Stimulated activated CD4-positive, alpha-beta T cell treated with anti-CD3 and anti-CD28 coated beads, Interleukin-1b, Interleukin-23, amount 100 ng/mL, for 48 hours (primary cell): ENCODE measurements around the gene COX7A2.

ENCODE experiments used
- DNase-seq: peaks from one replicate; pipeline ENCODE4 v3.0.0-alpha.2; 2020

The COX7A2 gene, protein sequence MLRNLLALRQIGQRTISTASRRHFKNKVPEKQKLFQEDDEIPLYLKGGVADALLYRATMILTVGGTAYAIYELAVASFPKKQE

DNA sequence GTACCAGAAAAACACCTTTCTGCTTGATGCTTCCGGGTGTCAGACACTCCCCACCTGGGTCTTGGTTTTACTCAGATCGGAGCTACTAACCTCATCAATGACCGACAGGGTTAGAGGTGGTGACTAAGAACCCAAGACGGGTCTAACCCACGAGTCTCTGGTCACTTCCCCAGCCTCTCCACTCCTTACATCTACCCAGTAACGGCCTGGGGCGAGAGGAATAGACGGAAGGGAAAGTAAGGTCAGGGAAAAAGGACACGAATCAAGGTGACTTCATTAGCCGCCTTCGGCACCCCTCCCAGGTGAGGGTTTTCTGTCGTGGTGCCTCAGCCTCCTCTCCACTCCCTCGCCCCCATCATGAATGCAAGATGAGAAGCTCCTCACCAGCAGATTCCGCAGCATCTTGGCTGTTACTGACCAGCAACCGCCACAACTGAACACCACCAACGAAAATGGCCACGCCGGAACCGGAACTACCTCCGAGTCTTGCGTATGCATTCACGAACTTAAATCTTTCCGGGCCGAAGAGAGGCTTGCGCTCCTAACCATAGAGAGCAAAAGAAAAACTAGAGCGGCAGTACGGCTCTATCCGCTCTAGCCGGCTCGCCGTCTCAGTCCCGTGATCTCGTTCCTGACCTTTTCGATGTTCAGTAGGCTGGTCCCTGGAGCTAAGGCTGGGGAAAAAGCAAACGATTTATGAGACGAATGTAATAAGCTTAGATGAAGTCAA lies at the start of gene COX7A2:
Gene COX7A2, minus strand, starts transcription at position 469 of the 730 bp plus-strand sequence. Its CDS starts 67 bp downstream, at position 402.
- peak; percentile 90 for DNase-seq

DNA sequence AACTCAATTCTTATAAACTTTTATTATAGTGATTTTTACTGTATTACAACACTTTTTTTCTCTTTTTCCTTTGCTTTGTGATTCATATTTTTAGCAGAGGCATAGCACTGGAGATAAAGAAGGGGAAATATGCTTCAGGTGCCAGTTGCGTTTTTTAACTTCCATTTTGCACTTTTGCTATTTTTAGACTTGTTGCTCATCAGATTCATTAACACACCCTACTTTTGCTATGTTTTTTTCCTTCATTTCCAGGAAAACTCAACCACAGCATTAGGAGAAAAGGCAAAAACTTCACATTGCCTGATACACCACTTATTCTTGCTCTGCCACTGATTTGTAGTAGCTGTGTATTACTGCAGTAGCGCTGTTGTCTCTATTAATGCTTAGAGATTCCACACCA lies 49.0 kb upstream of the COX7A2 start:
- no peak for DNase-seq

DNA sequence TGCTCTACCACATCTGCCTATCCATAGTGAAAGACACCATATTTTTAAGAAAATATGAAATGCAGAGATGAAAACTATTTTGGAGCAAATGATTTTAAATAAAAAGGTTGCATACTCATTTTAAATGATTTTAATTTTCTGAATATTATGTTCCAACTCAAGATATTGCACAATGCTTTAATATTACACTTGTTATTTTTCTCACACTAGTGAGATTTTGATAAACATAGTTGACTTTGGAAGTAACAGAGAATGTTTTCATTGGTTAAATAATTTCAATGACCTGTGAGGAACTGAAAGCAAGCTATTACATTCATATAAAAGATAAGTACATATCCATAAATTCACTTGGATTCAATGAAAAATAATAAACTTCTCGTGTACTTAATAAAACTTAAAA lies 48.1 kb upstream of the COX7A2 start:
- no peak for DNase-seq

DNA sequence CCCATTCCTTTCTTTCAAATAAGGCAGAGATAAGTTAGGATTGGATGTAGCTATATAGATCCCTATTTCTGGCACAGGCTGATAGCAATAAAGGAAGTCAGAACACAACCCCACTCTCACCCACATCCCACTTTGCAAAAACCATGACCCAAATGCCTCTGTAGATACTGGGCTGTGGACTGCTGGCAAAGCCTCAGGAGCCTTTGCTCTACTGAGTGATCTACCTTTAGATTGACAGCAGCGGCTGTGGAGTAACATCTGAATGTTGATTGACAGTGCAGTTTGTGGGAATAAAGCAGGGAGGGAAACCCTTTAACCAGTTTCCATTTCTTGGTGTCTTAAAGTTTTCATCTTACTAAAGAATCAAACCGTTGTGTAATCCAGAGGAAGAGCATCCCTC lies 47.7 kb upstream of the COX7A2 start:
- no peak for DNase-seq

DNA sequence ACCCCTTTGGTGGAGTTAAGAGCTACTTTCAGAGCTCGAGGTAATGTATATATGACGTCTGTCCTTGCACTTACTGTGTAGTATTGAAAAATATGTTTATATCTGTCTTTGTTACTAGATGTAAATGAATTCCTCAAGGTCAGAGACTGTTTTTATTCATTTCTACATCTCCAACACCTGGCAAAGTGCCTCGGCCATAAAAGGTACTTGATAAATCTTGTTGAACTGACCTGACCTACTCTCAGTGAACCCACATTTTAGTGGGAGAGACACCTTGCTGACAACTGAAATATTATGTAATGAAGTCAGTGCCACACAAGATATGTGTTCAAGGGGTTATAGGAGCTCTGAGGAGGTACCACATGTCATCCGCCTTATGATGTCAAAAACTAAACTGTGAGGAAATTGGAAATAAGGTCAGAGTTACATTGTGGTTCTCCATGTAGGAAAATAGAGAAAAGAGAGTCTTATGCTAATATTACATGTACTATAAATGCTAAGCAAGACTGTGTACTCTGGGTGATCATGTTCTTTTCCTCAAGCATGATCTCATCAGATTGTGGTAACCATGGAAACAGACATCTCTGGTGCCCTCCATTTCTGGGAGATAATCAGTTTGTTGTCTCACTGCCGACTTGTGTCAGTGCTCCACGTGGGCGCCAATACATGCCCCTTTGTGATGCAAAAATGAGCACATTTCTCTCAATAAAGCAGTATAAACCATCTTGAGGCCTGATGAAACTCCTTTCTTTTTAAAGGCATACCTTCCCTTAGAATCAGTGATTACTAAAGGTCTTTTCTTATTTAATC lies 46.7 kb upstream of the COX7A2 start:
- no peak for DNase-seq

DNA sequence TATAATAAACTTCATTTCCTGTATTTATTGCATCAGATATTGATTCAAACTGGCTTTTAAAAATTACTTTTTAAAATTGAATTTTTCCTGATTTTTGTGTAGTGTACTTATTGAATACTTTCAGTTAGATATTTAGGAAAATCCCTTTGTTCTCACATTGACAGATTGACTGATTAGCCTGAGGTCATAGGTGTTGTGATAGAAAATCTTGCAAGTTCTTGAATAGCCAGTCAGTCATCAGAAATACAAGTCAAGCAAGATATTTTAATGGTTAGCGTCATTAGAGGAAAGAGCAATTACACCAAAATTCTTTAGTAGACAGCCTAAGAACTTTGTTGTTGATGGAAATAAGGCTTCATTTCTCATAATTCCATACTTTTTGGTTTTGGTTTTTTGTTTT lies 44.4 kb upstream of the COX7A2 start:
- no peak for DNase-seq

DNA sequence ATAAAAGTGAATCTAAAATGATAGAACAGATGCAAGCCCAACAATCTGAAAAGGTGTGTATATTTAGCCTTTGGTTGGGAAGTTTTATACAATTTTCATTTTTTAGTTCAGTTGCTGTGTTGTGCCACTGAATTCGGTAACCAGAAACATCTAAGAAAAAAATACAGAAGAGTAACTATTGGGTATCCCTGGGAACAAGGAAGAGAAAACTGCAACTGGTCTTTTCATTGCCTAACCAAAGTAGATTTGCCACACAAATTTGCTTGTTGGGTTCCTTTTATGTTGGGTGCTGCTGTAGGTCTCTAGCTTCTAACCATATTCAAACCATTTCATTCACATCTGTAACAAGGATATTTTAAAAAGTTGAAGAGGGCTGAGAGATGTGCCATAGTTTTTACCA lies 43.8 kb upstream of the COX7A2 start:
- no peak for DNase-seq

DNA sequence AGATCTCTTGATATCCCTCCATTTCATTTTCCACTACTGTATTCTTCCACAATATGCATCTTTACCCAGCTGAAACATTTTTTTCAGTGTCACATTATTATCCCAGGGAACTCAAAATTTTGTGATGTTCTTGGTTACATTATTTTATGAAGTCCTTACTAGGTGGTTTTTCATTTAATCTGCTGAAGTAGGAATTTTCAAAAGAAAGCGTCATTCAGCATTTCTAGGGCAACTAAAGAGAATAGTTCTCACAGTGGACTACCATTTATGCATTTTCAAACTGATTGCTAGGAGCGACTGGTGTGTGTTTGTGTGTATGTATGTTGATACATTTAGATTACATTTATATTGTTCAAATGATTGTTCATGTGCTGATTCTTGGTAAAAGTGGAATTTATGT lies 43.4 kb upstream of the COX7A2 start:
- no peak for DNase-seq

DNA sequence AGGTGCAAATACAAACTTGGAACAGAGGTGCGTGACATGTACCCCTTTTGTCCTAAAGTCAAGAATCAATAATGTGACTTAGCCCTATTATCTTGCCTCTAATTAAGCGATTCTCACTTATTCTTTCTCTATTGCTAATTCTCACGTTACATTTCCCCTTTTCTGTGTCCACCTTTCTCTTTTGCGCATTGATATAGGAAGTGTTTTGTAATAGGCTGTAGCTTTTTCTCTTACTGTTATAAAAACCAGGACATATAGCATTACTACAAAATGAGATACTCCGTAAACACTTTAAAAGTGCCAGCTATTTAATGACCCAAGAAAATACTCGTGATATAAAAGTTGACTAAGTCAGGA lies 41.7 kb upstream of the COX7A2 start:
- DNase-seq: no peak

DNA sequence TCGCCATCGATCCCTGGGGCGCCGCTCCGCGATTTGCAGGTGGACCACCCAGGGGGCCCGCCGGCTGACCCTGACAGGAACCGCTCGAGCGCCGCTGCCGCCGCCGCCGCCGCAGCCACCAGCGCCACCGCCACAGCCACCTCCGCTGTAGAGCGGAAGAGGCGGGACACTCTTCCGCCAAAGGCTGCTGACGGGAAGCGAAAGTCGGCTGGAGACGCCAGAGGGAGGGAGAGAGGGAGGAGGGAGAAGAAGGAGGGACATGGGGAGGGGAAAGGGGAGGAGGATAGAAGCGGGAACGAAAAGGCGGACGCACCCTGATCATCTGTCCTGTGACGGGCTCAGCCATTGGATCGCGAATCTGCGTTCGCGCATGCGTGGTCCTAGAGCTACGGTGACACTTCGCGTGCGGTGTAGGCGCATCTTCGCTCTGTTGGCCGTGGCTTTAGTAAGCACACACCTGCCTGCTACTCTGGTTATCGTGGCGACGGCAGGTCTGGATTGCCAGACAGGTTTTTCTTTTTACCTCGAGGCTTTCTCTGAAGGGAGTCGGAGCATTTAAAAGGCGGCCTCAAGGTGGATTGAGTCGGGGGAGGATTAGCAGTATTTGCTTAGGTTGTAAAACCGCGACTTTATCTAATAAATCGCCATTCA lies 41.2 kb upstream of the COX7A2 start, which contains the start of gene TMEM30A:
Gene TMEM30A, minus strand, starts transcription at position 161 of the 651 bp plus-strand sequence. Its CDS starts 154 bp downstream, at position 7.
- DNase-seq: peak; percentile 97

DNA sequence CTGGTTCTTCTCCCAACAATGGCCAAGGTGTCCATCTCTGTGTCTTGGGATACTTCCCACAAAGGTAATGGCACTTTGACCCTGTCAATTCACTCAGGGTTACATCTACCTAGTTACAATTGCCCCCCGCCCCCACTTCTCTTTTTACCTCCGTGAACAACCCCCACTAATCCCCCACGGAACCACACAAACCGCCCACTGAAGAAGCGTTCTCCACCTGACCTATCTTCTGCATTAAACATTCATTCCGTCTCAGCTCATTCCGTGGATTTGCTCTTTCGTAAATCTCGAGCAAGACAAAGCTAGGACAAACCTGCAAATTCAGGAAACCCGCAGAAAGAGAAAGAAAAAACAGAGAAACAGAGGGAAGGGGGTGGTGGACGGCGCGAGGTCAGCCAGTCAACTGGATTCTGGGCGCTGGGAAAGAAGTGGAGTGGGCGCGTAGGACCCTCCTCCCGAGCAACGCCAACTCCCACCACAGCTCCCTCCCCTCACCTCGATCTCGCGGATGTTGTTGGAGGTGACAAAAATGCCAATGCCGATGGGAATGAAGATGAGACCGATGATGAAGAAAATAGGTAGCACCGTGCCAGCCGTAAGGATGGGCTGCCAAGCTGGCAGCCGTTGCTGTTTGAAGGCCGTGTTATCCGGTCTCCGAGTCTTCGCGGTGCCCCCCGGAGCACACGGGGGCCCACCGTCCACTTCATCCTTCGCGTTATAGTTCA lies 40.5 kb upstream of the COX7A2 start:
- no peak for DNase-seq

DNA sequence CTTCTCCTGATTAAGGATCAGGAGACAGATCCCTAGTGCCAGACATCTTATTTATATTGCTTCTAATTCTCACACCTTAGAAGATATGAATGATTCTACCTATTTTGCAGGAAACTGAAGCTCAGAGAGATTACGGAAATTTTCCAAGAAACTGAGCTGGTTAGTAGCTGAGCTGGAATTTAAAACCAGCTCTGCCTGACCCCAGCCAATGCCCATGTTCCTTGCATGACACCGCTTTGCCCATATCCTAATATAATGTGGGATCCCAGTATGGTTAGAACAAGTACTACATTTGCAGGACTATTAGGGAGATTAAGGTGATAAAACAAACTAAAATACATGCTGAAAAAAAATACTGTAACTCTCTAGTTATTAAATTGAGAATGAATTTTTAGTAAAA lies 39.1 kb upstream of the COX7A2 start:
- no peak for DNase-seq

DNA sequence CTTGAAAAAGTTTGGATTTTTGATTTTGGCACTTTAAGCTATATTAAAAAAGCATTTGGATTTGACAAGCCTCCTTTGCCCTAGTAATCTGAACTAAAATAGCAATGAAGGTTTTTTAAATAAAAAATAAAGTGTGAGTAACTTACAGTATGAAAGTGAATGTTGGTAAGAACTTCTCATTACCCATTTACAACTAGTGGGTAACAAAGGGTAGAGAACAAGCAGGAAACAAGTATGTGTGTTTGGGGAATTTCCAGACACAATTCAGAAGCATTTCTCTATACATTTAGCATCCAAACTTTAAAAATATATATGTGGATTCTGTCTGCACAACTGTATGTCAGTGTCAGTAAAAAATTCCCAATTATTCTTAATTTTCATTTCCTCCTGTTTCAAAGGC lies 38.1 kb upstream of the COX7A2 start:
- DNase-seq: no peak

DNA sequence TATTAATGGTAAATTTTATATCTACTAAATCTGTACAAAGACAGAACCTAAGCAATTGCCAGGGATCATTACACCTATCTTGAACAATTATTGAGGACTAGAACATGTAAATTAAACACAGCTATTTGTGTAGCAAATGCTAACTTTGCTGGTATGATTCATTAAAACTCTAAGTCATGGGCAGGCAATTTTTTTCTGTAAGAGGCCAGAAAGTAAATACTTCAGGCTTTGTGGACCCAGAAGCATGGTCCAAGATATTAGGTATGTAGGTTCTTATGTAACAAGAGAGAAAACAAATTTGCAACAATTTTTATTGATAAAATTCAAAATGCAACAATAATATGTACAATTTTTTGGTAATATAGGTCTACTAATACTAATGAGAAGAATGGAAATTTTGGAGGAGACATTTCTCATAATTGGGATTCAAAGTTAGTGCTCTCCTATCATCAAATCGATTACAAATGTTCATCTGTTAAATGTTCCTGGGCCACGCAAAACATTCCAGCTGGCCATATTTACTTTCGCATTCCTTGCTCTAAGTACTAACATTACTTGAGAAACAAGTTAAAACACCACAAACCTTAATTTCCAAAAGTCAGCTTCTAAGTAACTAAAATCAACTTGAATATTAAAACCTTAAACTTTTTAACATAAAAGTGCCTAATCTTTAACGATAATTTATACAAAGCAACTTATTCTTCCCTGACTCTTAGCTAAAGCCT lies 36.7 kb upstream of the COX7A2 start:
- no peak for DNase-seq

DNA sequence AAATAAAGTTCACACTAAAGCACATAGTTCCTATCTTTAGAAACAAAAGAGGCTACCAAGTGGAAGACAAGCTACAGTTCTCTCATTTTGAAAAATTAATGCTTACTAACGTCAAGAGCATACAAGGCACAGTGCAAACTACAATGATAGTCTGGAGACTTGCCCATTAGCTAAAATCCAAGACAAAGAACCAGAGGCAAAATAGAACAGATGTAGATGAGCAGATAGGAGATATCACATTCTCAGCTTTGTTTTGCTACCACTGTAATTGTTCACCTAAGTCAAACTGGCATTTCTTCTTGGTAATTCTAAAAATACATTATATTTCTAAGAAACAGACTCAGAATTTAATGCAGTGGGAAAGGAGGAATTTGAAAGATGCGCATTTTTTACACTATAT lies 35.8 kb upstream of the COX7A2 start:
- no peak for DNase-seq

DNA sequence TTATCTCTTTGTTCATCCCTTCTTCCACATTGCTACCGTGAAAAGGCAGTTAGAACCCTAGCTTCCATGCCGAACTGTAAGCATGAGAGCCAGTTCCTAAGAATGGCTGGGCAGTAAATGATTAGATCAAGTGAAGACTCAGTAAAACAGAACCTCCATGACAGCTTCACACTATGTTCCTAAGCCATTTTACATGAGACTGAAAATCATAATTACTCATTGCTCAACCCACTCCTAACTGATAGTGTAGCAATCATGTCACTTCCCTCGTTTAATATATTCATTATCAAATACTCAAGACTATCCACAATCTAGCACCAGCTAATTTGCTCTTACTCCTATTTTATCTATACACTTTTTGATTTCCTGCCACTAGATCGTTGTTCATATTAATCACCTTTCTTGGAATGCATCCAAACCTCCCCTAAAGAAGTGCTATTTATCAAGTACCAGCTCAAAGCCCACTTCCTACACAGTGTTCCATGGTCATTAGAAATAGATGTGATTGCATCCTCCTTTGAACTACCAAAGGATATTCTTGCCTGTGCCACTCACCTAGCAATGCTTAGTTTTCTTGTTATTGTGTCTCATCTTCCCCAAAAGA lies 35.0 kb upstream of the COX7A2 start:
- no peak for DNase-seq

DNA sequence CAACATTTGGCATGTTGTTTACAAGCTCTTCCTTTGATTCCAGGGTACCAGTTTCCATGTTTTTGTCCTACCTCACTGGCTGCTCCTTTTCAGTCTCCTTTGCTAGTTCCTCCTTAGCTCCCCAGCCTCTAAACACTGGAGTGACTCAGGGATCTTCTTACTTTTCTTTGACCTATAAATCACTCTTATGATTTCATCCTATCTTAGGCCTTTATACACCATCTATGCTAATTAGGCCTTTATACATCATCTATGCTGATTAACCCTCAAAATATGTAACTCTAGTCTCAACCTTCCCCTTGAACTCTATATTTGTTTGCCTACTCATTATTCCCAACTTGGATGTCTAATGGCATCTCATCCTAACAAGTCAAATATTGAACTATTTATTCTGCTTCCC lies 31.5 kb upstream of the COX7A2 start:
- no peak for DNase-seq

DNA sequence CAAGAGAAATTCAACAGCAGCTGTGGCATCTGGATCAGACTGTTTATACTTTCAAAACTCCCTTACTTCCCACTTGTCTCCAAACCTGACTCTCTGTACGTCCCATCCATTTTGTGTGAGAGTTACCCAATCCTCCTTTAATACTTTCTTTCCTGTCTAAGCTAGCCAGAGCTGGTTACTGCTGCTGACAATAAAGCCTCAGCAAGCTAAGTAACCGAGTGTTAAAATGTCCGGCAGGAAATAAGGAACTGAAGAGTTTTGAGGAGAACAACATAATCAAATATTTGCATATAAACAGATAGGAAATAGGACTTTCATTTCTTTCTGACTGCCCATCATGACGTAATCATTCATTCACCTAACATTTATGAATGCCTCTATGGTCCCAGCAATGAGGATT lies 29.4 kb upstream of the COX7A2 start:
- DNase-seq: no peak

DNA sequence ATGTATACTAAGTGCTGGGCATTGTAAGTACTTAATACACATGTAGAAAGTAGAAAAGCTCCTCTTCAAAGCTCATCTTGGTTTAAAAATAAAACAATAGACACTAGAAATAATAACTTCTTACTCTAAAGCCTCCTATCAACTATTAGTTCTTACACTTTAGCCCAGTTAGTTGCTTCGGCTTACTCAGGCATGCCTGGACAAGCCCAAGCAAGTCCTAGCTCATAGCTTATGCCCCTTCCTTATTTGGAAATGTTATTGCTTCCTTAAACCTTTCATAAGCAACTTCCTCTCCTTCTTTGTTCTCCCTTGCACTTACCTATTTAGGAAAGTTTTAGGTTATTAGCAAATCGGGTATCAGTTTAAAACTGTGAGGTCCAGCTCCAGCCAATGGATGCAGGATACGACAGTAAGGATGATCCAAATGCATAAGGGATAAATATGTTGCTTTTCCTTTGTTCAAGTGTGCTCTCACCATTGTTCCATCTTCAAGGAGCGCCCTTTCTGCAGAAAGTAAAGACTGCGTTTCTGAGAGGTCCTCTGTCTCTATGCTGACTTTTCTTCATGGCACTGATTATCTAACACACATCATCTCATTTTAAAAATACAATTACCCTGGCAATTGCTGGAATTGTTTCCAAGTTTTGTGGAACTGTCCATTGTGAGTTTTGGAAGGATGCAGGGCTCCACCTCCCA lies 28.7 kb upstream of the COX7A2 start:
- DNase-seq: no peak

DNA sequence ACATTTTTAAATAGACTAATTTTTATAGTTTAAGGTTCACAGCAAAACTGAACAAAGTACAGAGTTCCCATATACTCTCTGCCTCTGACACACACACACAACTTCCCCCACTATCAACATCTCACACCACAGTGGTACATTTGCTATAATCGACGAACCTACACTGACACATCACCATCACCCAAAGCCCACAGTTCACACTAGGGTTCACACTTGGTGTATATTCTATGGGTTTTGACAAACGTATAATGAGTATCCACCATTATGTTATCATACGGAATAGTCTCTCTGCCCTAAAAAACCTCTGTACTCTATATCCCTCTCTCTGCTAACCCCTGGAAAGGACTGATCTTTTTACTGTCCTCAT lies 25.4 kb upstream of the COX7A2 start:
- no peak for DNase-seq
